ENCODE data around the gene GDF7.

DNA sequence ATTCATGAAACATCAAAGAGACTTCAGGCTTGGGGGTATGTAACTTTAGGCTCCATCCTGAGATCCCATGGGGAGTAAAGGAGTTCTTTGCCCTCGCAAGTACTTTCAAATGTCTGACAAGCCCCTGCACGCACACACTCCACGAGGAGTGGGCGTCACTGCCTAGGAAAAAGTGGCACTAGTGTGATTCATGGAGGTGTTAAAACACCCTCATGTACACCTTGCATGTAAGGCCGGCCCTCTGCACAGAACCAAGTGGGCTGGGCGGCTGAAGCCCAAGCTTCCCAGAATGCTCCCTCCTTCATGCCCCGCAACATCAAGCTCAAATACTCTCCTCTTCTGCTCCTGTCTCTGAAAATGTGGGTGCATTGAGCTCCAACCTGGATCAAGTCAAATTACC is 23.9 kb upstream of the GDF7 start:
- TF ChIP-seq, protein P1, sequence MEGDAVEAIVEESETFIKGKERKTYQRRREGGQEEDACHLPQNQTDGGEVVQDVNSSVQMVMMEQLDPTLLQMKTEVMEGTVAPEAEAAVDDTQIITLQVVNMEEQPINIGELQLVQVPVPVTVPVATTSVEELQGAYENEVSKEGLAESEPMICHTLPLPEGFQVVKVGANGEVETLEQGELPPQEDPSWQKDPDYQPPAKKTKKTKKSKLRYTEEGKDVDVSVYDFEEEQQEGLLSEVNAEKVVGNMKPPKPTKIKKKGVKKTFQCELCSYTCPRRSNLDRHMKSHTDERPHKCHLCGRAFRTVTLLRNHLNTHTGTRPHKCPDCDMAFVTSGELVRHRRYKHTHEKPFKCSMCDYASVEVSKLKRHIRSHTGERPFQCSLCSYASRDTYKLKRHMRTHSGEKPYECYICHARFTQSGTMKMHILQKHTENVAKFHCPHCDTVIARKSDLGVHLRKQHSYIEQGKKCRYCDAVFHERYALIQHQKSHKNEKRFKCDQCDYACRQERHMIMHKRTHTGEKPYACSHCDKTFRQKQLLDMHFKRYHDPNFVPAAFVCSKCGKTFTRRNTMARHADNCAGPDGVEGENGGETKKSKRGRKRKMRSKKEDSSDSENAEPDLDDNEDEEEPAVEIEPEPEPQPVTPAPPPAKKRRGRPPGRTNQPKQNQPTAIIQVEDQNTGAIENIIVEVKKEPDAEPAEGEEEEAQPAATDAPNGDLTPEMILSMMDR (conservative IDR thresholded peaks at IDR 0.05 in 1 of 2, IDR thresholded peaks at IDR 0.05 in 1 of 2; ENCODE audit: extremely low read depth in 1 of 2, insufficient read depth in 1 of 2, low read depth in 1 of 2, low read length in 2 of 2): no peak
- no peak for TF ChIP-seq EZH2 (IDR thresholded peaks at IDR 0.05; ENCODE audit: borderline replicate concordance, low read length)
